Activated T-cell treated with anti-CD3 and anti-CD28 coated beads, Interleukin-2, amount 50 U/mL, for 72 hours (primary cell): Measurements from ENCODE around the gene PDHA1. TPM values are rescaled to one million over a fixed set of nuclear protein-coding genes. Genes with fewer than 3 reads are reported as not detected.

Experiments
- ATAC-seq, 2 donors: fragments of 150-1000 bp; cut with Tn5 transposase; replicated peaks in 1 of 2; 2 replicates each; pipeline ENCODE4 v1.10.0; 2021; ENCODE audit warnings: moderate library complexity in 2 of 2, mild to moderate bottlenecking in 1 of 2
- DNase-seq, 2 donors: peaks; one replicate each; pipeline ENCODE4 v3.0.0; 2021 to 2022; ENCODE audit warnings: mixed read lengths in 1 of 2
- H3K27ac Mint-ChIP-seq: one replicate; pipeline ENCODE4 v1.8.0; 2022; ENCODE audit warnings: mild to moderate bottlenecking, moderate library complexity, mixed read lengths
- H3K27me3 Mint-ChIP-seq: one replicate; pipeline ENCODE4 v1.8.0; 2022; ENCODE audit warnings: low read depth, mixed read lengths
- H3K36me3 Mint-ChIP-seq, 2 donors: one replicate each; pipeline ENCODE4 v1.8.0; 2022; ENCODE audit warnings: mixed read lengths in 2 of 2, mild to moderate bottlenecking in 1 of 2; ENCODE audit not compliant: insufficient read depth in 2 of 2
- H3K4me1 Mint-ChIP-seq: one replicate; pipeline ENCODE4 v1.8.0; 2022; ENCODE audit warnings: low read depth, mixed read lengths
- H3K4me3 Mint-ChIP-seq, 2 donors: one replicate each; pipeline ENCODE4 v1.8.0; 2022; ENCODE audit warnings: mild to moderate bottlenecking in 2 of 2, mixed read lengths in 2 of 2, moderate library complexity in 2 of 2
- H3K9me3 Mint-ChIP-seq, 2 donors: one replicate each; pipeline ENCODE4 v1.8.0; 2022; ENCODE audit warnings: mixed read lengths in 2 of 2
- total RNA-seq, 2 donors: library from RNA; stranded (reverse); gene quantifications; one replicate each; pipeline ENCODE4 v1.2.3, GENCODE V29; 2022

The PDHA1 gene
- total RNA-seq: 100 to 1,000 TPM; 165 to 179 TPM

- H3K27me3 Mint-ChIP-seq: no peaks in the 10 kb centered on the region
- H3K27ac Mint-ChIP-seq: peak within 1 kb of the TSS; percentile 86
- H3K9me3 Mint-ChIP-seq: no peaks in the 10 kb centered on the region
- ATAC-seq: peak; percentile 97 to 98
- H3K4me1 Mint-ChIP-seq: peaks cover 20% of the 10 kb centered on the region
- H3K4me3 Mint-ChIP-seq: peak within 1 kb of the TSS; percentile 87 to 88
- H3K36me3 Mint-ChIP-seq: peaks cover 0 to 2% of the 10 kb centered on the region in 2 donors
- DNase-seq: peak; percentile 92 to 94
Observed at GRCh38 chrX:19343535-19344408, at the start of gene PDHA1. PDHA1 (plus strand) TSS chrX:19343927; CDS start chrX:19344038, 111 bp downstream.

- DNase-seq (no peak), ATAC-seq (no peak)
- Mint-ChIP-seq H3K9me3 (no peaks in the 10 kb centered on the region), H3K4me3 (no peak overlapping the region), H3K27me3 (peaks cover 6% of the 10 kb centered on the region), H3K27ac (no peak overlapping the region), H3K36me3 (no peaks in the 10 kb centered on the region), H3K4me1 (no peaks in the 10 kb centered on the region)
Observed at GRCh38 chrX:19303256-19303880, 40.4 kb upstream of the PDHA1 start.

- H3K27me3 Mint-ChIP-seq: peaks cover 9% of the 10 kb centered on the region
- no peak overlapping the region for H3K27ac Mint-ChIP-seq
- DNase-seq (no peak), ATAC-seq (no peak)
- peaks cover 0 to 1% of the 10 kb centered on the region in 2 donors for H3K9me3 Mint-ChIP-seq
- H3K4me1 Mint-ChIP-seq: no peaks in the 10 kb centered on the region
- no peaks in the 10 kb centered on the region for H3K36me3 Mint-ChIP-seq
- no peak overlapping the region for H3K4me3 Mint-ChIP-seq
Observed at GRCh38 chrX:19326567-19326966, 17.2 kb upstream of the PDHA1 start.

GRCh38 chrX:19331831-19332230 lies 11.9 kb upstream of the PDHA1 start:
- Mint-ChIP-seq H3K27me3 (no peaks in the 10 kb centered on the region), H3K36me3 (no peaks in the 10 kb centered on the region), H3K9me3 (no peaks in the 10 kb centered on the region), H3K4me1 (peaks cover 6% of the 10 kb centered on the region), H3K4me3 (no peak overlapping the region), H3K27ac (no peak overlapping the region)
- ATAC-seq (no peak), DNase-seq (no peak)

- Mint-ChIP-seq H3K9me3 (no peaks in the 10 kb centered on the region), H3K4me3 (no peak overlapping the region), H3K27me3 (no peaks in the 10 kb centered on the region), H3K27ac (no peak overlapping the region), H3K4me1 (peaks cover 6% of the 10 kb centered on the region), H3K36me3 (no peaks in the 10 kb centered on the region)
- ATAC-seq (no peak), DNase-seq (no peak)
Observed at GRCh38 chrX:19332983-19333382, 10.7 kb upstream of the PDHA1 start.

- Mint-ChIP-seq H3K4me3 (no peak overlapping the region), H3K27ac (no peak overlapping the region), H3K4me1 (peaks cover 6% of the 10 kb centered on the region), H3K36me3 (no peaks in the 10 kb centered on the region), H3K27me3 (no peaks in the 10 kb centered on the region), H3K9me3 (no peaks in the 10 kb centered on the region)
- peak; percentile 15 to 47 for DNase-seq
- peak; percentile 35 to 62 for ATAC-seq
Observed at GRCh38 chrX:19334945-19335626, 8.6 kb upstream of the PDHA1 start.

- no peak for DNase-seq
- Mint-ChIP-seq H3K4me1 (peaks cover 20% of the 10 kb centered on the region), H3K27me3 (no peaks in the 10 kb centered on the region), H3K27ac (no peak overlapping the region), H3K9me3 (no peaks in the 10 kb centered on the region), H3K4me3 (no peak overlapping the region), H3K36me3 (peaks cover 0 to 2% of the 10 kb centered on the region in 2 donors)
- no peak for ATAC-seq
Observed at GRCh38 chrX:19342331-19342906, 1.3 kb upstream of the PDHA1 start.

- no peak for DNase-seq
- H3K4me1 Mint-ChIP-seq: peaks cover 20% of the 10 kb centered on the region
- no peak for ATAC-seq
- H3K9me3 Mint-ChIP-seq: no peaks in the 10 kb centered on the region
- peak overlapping the region; percentile 87 to 88 for H3K4me3 Mint-ChIP-seq
- H3K27ac Mint-ChIP-seq: peak overlapping the region; percentile 65
- H3K27me3 Mint-ChIP-seq: no peaks in the 10 kb centered on the region
- peaks cover 0 to 2% of the 10 kb centered on the region in 2 donors for H3K36me3 Mint-ChIP-seq
Observed at GRCh38 chrX:19343085-19343534, 617 bp upstream of the PDHA1 start.

GRCh38 chrX:19344661-19345060 lies 934 bp downstream of the PDHA1 start:
- no peaks in the 10 kb centered on the region for H3K9me3 Mint-ChIP-seq
- H3K4me3 Mint-ChIP-seq: peak overlapping the region; percentile 87 to 88
- peak overlapping the region; percentile 60 for H3K27ac Mint-ChIP-seq
- DNase-seq (no peak), ATAC-seq (no peak)
- H3K27me3 Mint-ChIP-seq: no peaks in the 10 kb centered on the region
- peaks cover 0 to 2% of the 10 kb centered on the region in 2 donors for H3K36me3 Mint-ChIP-seq
- peaks cover 20% of the 10 kb centered on the region for H3K4me1 Mint-ChIP-seq

- H3K4me1 Mint-ChIP-seq: peaks cover 30% of the 10 kb centered on the region
Observed at GRCh38 chrX:19347916-19348315, 4.2 kb downstream of the PDHA1 start.

GRCh38 chrX:19349264-19349663 lies 5.5 kb downstream of the PDHA1 start:
- H3K27me3 Mint-ChIP-seq: no peaks in the 10 kb centered on the region
- no peaks in the 10 kb centered on the region for H3K9me3 Mint-ChIP-seq
- DNase-seq (no peak), ATAC-seq (no peak)
- H3K27ac Mint-ChIP-seq: peak overlapping the region; percentile 65
- peaks cover 25% of the 10 kb centered on the region for H3K4me1 Mint-ChIP-seq
- H3K36me3 Mint-ChIP-seq: peaks cover 2 to 10% of the 10 kb centered on the region in 2 donors
- no peak overlapping the region for H3K4me3 Mint-ChIP-seq

More at GRCh38 chrX:19347916-19348315, 4.2 kb downstream of the PDHA1 start:
- H3K9me3 Mint-ChIP-seq: no peaks in the 10 kb centered on the region
- H3K27ac Mint-ChIP-seq: peak overlapping the region; percentile 11
- DNase-seq (no peak), ATAC-seq (no peak)
- H3K4me3 Mint-ChIP-seq: no peak overlapping the region
- peaks cover 1 to 10% of the 10 kb centered on the region in 2 donors for H3K36me3 Mint-ChIP-seq
- no peaks in the 10 kb centered on the region for H3K27me3 Mint-ChIP-seq

- peak overlapping the region; percentile 97 for H3K27ac Mint-ChIP-seq
- peaks cover 18% of the 10 kb centered on the region for H3K4me1 Mint-ChIP-seq
- DNase-seq: peak in 1 of 2 donors; percentile 16
- no peaks in the 10 kb centered on the region for H3K9me3 Mint-ChIP-seq
- H3K4me3 Mint-ChIP-seq: peak overlapping the region in 1 of 2 donors; percentile 67
- H3K27me3 Mint-ChIP-seq: no peaks in the 10 kb centered on the region
- peak; percentile 44 to 80 for ATAC-seq
- H3K36me3 Mint-ChIP-seq: peaks cover 2 to 9% of the 10 kb centered on the region in 2 donors
Observed at GRCh38 chrX:19350941-19351384, 7.2 kb downstream of the PDHA1 start.
